OCI-LY3 (cell line): ENCODE results near the gene SERPINE1.

Experiments
- EZH2phosphoT487 ChIP-seq: fragments of 200-600 bp; shearing (Covaris generic); IDR thresholded peaks from 2 replicates; pipeline ENCODE4 v1.6.1; 2018; ENCODE audit warnings: antibody characterized with exemption, mixed run types, low read depth
- TF ChIP-seq, protein P1 (sequence below): fragments of 200-600, 300-600 bp; sonication (generic); IDR thresholded peaks from 2 replicates; pipeline ENCODE4 v1.5.1; 2014; ENCODE audit warnings: antibody characterized with exemption, low read length, low read depth

DNA sequence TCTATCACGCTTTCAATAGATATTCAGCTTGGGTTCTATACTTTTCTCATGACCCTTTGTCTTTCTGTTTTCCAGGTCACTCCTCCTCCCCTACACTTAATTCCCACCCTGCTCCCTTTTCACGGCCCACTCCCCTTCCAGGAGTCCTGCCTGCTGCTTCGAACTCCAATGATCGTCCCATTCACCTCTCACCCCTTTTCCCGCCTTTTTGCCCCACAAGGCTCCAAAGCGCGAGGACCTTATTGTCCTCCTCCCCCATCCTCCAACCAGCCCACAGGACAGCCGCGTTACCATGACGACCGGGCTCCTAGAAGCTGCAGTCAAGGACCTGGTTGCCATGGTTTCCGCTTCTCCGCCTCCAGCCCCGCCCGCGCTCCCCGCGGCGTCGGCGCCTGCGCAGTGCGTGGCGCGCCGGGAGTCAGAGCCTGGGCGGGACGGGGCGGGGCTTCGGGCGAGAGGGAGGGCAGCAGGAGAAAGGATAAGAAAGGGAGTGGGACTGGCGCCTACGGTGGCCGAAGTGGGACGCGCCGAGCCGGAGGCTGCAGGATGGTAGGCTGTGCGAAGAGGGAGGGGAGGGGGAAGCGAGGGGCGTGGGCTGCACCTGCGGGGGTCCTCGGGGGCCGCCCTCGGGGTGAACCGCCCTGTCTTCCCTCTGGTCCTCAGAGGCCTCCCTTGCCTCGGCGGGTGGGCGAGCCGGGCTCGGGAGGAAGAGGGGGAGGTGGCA, 27.2 kb downstream of the SERPINE1 start, which contains the start of gene AP1S1:
- TF ChIP-seq, protein P1, sequence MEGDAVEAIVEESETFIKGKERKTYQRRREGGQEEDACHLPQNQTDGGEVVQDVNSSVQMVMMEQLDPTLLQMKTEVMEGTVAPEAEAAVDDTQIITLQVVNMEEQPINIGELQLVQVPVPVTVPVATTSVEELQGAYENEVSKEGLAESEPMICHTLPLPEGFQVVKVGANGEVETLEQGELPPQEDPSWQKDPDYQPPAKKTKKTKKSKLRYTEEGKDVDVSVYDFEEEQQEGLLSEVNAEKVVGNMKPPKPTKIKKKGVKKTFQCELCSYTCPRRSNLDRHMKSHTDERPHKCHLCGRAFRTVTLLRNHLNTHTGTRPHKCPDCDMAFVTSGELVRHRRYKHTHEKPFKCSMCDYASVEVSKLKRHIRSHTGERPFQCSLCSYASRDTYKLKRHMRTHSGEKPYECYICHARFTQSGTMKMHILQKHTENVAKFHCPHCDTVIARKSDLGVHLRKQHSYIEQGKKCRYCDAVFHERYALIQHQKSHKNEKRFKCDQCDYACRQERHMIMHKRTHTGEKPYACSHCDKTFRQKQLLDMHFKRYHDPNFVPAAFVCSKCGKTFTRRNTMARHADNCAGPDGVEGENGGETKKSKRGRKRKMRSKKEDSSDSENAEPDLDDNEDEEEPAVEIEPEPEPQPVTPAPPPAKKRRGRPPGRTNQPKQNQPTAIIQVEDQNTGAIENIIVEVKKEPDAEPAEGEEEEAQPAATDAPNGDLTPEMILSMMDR, result no peak
- TF ChIP-seq EZH2phosphoT487, result no peak
